Stimulated activated CD8-positive, alpha-beta memory T cell treated with anti-CD3 and anti-CD28 coated beads, Interleukin-7, amount 100 ng/mL, for 4 hours (primary cell): ENCODE results near the gene HOXB9.
A peak's percentile ranks its signal among the peaks of the same experiment; 100 is the strongest.

Experiments used
- DNase-seq, 2 donors: peaks; one replicate each; pipeline ENCODE4 v3.0.0-alpha.2; 2020; ENCODE audit warnings: low read depth in 2 of 2

Gene HOXB9

GRCh38 chr17:48624118-48624517, 2.0 kb downstream of the HOXB9 start:
- DNase-seq, result no peak

- DNase-seq, result no peak
These were observed 2.6 kb downstream of the HOXB9 start for GRCh38 chr17:48623583-48623982.

GRCh38 chr17:48622857-48623256, 3.3 kb downstream of the HOXB9 start:
- DNase-seq, result no peak

GRCh38 chr17:48621410-48622392, 4.5 kb downstream of the HOXB9 start:
- DNase-seq, result no peak

GRCh38 chr17:48620461-48621139, 5.6 kb downstream of the HOXB9 start:
- no peak for DNase-seq

- no peak for DNase-seq
These were observed 6.2 kb downstream of the HOXB9 start for GRCh38 chr17:48619826-48620449.

- DNase-seq, result peak; percentile 54 to 65
These were observed 7.8 kb downstream of the HOXB9 start for GRCh38 chr17:48618256-48618896.

- DNase-seq, result no peak
These were observed 8.5 kb downstream of the HOXB9 start for GRCh38 chr17:48617471-48618255.

GRCh38 chr17:48616717-48617470, 9.3 kb downstream of the HOXB9 start:
- DNase-seq, result no peak

- no peak for DNase-seq
These were observed 10.0 kb downstream of the HOXB9 start for GRCh38 chr17:48615963-48616716.

GRCh38 chr17:48615047-48615962, 10.9 kb downstream of the HOXB9 start, which contains the start of gene HOXB8:
TSS of gene HOXB8 (minus strand) at chr17:48615292. CDS start at chr17:48614704, 588 bp downstream.
- DNase-seq, result no peak

GRCh38 chr17:48613862-48614694, 12.1 kb downstream of the HOXB9 start:
- no peak for DNase-seq

GRCh38 chr17:48612854-48613691, 13.1 kb downstream of the HOXB9 start:
- DNase-seq, result no peak

GRCh38 chr17:48612456-48612853, 13.7 kb downstream of the HOXB9 start:
- DNase-seq, result no peak

- no peak for DNase-seq
These were observed 14.3 kb downstream of the HOXB9 start for GRCh38 chr17:48611681-48612455.

- no peak for DNase-seq
These were observed 14.9 kb downstream of the HOXB9 start for GRCh38 chr17:48611213-48611612.
